ENCODE data around the gene AP1B1.

Gene AP1B1

DNA sequence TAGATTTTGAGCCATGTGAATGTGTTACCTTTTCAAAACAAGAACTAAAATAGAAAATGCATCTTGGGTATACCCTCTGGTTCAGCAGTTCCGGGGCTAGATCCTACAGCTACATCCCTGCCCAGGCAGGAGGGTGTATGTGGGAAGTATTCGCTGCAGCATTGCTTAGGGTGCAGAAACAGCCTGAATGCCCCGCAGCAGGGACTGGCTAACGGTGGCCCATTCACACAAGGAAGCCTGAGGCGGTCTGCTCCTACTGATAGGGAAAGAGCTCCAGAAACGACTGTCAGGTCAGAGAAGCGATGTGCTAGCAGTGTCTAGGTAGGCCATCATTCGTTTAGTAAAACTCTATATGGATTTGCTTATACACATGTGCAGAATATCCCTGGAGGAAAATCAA, 63.0 kb downstream of the AP1B1 start:
- Histone ChIP-seq H3K9ac (ENCODE audit: low read depth, low read length) (no peak overlapping the region), H3K27ac (ENCODE audit: low read depth, low read length) (no peak overlapping the region), H3K27me3 (ENCODE audit: control insufficient read depth, insufficient read depth, low read length) (no peaks in the 10 kb centered on the region), H3K4me1 (ENCODE audit: control insufficient read depth, insufficient read depth, low read length) (no peaks in the 10 kb centered on the region), H3K4me3 (ENCODE audit: low read depth, low read length) (no peak overlapping the region), H3K9me3 (ENCODE audit: control insufficient read depth, insufficient read depth, low read length) (no peaks in the 10 kb centered on the region), H3K36me3 (ENCODE audit: control insufficient read depth, insufficient read depth, low read length) (peaks cover 21% of the 10 kb centered on the region)

DNA sequence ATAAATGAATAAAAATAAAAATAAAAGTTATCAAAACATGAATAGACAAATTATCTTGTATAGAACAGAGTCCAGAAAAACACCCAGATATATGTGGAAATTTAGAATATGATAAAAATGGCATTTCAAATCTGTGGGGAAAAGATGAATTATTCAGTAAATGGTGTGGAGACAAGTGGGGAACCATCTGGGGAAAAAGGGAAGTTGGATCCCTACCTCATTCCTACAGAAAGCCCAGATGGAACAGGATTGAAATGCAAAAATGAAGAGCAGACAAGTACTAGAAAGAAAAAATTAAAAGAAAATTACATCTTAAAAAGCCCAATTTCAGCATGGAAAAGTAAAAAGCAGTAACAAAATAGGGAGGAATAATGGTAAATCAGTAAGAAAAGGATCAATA, 64.7 kb downstream of the AP1B1 start:
- Histone ChIP-seq H3K27me3 (ENCODE audit: control insufficient read depth, insufficient read depth, low read length) (no peaks in the 10 kb centered on the region), H3K4me1 (ENCODE audit: control insufficient read depth, insufficient read depth, low read length) (no peaks in the 10 kb centered on the region)

DNA sequence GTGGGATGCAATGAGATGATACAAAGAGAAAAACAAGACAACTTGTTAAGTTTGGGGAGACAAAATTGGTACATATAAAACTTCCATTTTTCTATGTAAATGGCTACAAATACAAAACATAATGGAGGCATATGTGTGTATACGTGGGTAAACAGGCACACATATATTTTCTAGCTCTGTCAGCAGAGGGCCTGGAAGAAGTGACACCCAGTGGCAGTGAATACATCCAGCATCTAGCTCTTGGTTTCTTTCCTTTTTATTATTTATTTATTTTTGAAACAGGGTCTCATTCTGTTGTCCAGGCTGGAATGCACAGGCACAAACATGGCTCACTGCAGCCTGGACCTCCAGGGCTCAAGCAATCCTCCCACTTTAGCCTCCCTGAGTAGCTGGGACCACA, 67.8 kb downstream of the AP1B1 start:
- Histone ChIP-seq H3K9ac (ENCODE audit: low read depth, low read length) (no peak overlapping the region), H3K4me1 (ENCODE audit: control insufficient read depth, insufficient read depth, low read length) (no peaks in the 10 kb centered on the region), H3K27ac (ENCODE audit: low read depth, low read length) (no peak overlapping the region), H3K9me3 (ENCODE audit: control insufficient read depth, insufficient read depth, low read length) (no peaks in the 10 kb centered on the region), H3K4me3 (ENCODE audit: low read depth, low read length) (no peak overlapping the region), H3K36me3 (ENCODE audit: control insufficient read depth, insufficient read depth, low read length) (no peaks in the 10 kb centered on the region), H3K27me3 (ENCODE audit: control insufficient read depth, insufficient read depth, low read length) (peaks cover 19% of the 10 kb centered on the region)

More for the DNA sequence above, 64.7 kb downstream of the AP1B1 start:
- no peaks in the 10 kb centered on the region for H3K9me3 ChIP-seq (ENCODE audit: control insufficient read depth, insufficient read depth, low read length)
- H3K4me3 ChIP-seq (ENCODE audit: low read depth, low read length) = no peak overlapping the region
- H3K27ac ChIP-seq (ENCODE audit: low read depth, low read length) = no peak overlapping the region
- H3K36me3 ChIP-seq (ENCODE audit: control insufficient read depth, insufficient read depth, low read length) = peaks cover 10% of the 10 kb centered on the region
- H3K9ac ChIP-seq (ENCODE audit: low read depth, low read length) = no peak overlapping the region

DNA sequence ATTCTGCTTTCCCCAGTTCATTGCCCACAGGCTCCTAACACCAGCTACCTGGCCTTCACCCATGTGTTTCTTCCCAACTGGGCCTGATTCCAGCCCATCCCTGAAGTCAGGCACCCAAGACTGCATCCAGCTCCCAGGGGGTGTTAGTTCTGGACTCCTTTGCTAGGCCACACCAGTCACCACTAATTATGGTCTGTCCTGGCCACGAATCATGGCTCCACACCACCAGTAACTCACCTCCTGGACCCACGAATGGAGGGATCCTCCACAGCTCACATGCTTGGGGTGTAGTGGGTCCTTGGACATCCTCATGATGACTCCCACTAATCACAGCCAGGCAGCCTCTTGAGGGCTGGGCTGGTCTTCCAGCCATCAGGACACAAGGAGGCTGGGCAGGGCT, 69.3 kb downstream of the AP1B1 start:
- Histone ChIP-seq H3K27ac (ENCODE audit: low read depth, low read length) (no peak overlapping the region), H3K36me3 (ENCODE audit: control insufficient read depth, insufficient read depth, low read length) (no peaks in the 10 kb centered on the region), H3K27me3 (ENCODE audit: control insufficient read depth, insufficient read depth, low read length) (peaks cover 33% of the 10 kb centered on the region), H3K9me3 (ENCODE audit: control insufficient read depth, insufficient read depth, low read length) (no peaks in the 10 kb centered on the region), H3K4me1 (ENCODE audit: control insufficient read depth, insufficient read depth, low read length) (no peaks in the 10 kb centered on the region), H3K9ac (ENCODE audit: low read depth, low read length) (no peak overlapping the region), H3K4me3 (ENCODE audit: low read depth, low read length) (no peak overlapping the region)

DNA sequence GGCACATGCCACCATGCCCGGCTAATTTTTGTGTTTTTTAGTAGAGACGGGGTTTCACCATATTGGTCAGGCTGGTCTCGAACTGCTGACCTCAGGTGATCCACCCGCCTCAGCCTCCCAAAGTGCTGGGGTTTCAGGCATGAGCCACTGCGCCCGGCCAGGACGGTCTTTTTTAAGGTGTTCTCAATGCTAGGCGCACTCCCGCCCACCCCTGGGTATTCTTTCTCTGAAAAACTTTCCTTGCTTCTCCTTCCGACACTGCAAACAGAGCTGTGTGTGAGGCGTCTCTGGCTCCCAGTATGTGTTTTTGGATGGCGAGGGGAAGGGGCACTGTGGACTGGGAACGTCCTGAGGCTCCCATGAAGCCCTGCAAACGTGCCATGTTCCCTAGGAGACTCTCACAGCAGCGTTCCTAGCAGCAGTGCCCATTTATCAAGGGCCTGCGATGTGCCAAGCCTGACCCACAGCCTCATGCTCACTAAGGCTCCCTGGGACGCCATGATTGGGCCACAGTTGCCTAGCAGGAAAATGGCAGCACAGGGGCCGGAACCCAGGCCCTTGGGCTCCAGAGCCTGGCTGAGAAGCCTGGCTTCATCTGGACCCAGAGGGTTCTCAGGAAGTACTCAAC, 70.4 kb downstream of the AP1B1 start:
- no peak overlapping the region for H3K4me3 ChIP-seq (ENCODE audit: low read depth, low read length)
- H3K27me3 ChIP-seq (ENCODE audit: control insufficient read depth, insufficient read depth, low read length) = peaks cover 44% of the 10 kb centered on the region
- H3K36me3 ChIP-seq (ENCODE audit: control insufficient read depth, insufficient read depth, low read length) = no peaks in the 10 kb centered on the region
- no peaks in the 10 kb centered on the region for H3K9me3 ChIP-seq (ENCODE audit: control insufficient read depth, insufficient read depth, low read length)
- no peak overlapping the region for H3K9ac ChIP-seq (ENCODE audit: low read depth, low read length)
- no peaks in the 10 kb centered on the region for H3K4me1 ChIP-seq (ENCODE audit: control insufficient read depth, insufficient read depth, low read length)
- no peak overlapping the region for H3K27ac ChIP-seq (ENCODE audit: low read depth, low read length)

- no peak overlapping the region; the same call in 1 of the 2 replicates for H3K4me3 ChIP-seq (ENCODE audit: low read depth, low read length)
- H3K4me1 ChIP-seq (ENCODE audit: control insufficient read depth, insufficient read depth, low read length) = no peaks in the 10 kb centered on the region
- H3K36me3 ChIP-seq (ENCODE audit: control insufficient read depth, insufficient read depth, low read length) = no peaks in the 10 kb centered on the region
- H3K9ac ChIP-seq (ENCODE audit: low read depth, low read length) = no peak overlapping the region
- H3K27me3 ChIP-seq (ENCODE audit: control insufficient read depth, insufficient read depth, low read length) = peaks cover 46% of the 10 kb centered on the region
- H3K27ac ChIP-seq (ENCODE audit: low read depth, low read length) = no peak overlapping the region
- no peaks in the 10 kb centered on the region for H3K9me3 ChIP-seq (ENCODE audit: control insufficient read depth, insufficient read depth, low read length)
Observed at GRCh38 chr22:29316141-29316828, 72.1 kb downstream of the AP1B1 start.

GRCh38 chr22:29315286-29316140, 72.9 kb downstream of the AP1B1 start, which contains the start of gene RASL10A:
RASL10A (minus strand) TSS chr22:29315697; CDS start chr22:29315246, 451 bp downstream.
- peaks cover 6% of the 10 kb centered on the region; the same call in 1 of the 2 replicates for H3K4me1 ChIP-seq (ENCODE audit: control insufficient read depth, insufficient read depth, low read length)
- peaks cover 46% of the 10 kb centered on the region for H3K27me3 ChIP-seq (ENCODE audit: control insufficient read depth, insufficient read depth, low read length)
- H3K9ac ChIP-seq (ENCODE audit: low read depth, low read length) = no peak within 1 kb of the TSS
- H3K36me3 ChIP-seq (ENCODE audit: control insufficient read depth, insufficient read depth, low read length) = no peaks in the 10 kb centered on the region
- H3K27ac ChIP-seq (ENCODE audit: low read depth, low read length) = no peak within 1 kb of the TSS
- H3K4me3 ChIP-seq (ENCODE audit: low read depth, low read length) = peak within 1 kb of the TSS; percentile 40; the same call in 1 of the 2 replicates
- H3K9me3 ChIP-seq (ENCODE audit: control insufficient read depth, insufficient read depth, low read length) = no peaks in the 10 kb centered on the region

DNA sequence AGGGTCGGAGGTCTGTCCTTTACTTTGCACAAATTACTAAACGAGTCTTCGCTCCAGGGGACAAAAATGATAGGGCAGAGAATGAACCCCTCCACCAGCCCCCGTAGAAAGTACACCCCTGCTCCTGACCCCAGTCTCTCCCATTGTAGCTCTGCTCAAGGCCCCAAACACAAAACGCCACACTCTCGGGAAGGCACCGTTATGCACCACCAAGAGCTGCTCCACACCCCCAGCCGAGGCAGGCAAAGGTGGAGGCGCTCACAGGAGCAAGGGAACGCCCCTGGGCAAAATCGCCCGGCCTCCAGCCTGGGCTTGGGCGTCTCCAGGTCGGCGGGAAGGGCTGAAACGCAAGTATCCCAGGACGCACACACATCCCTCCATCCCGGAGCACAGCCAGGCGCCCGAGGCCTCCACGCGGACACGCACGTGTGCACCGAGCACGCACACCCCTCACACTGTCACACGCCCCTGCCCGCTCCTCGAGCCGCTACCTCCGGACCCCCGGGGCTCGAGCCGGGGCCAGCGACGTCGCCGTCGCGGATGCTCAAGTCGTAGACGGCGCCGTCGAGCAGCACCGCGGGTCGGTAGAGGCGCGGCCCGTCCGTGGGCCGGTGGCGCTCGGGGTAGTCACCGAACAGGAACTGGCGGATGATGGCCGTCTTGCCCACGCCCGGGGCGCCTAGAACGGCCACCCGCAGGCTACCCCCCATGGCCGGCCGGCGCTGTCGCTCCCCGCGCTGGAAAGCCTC, 73.7 kb downstream of the AP1B1 start:
- H3K36me3 ChIP-seq (ENCODE audit: control insufficient read depth, insufficient read depth, low read length) = no peaks in the 10 kb centered on the region
- H3K4me3 ChIP-seq (ENCODE audit: low read depth, low read length) = peak overlapping the region; percentile 37; the same call in 1 of the 2 replicates
- H3K9me3 ChIP-seq (ENCODE audit: control insufficient read depth, insufficient read depth, low read length) = no peaks in the 10 kb centered on the region
- peaks cover 46% of the 10 kb centered on the region for H3K27me3 ChIP-seq (ENCODE audit: control insufficient read depth, insufficient read depth, low read length)
- no peak overlapping the region for H3K9ac ChIP-seq (ENCODE audit: low read depth, low read length)
- H3K27ac ChIP-seq (ENCODE audit: low read depth, low read length) = no peak overlapping the region
- peaks cover 6% of the 10 kb centered on the region; the same call in 1 of the 2 replicates for H3K4me1 ChIP-seq (ENCODE audit: control insufficient read depth, insufficient read depth, low read length)

GRCh38 chr22:29313576-29314466, 74.5 kb downstream of the AP1B1 start:
- Histone ChIP-seq H3K9ac (ENCODE audit: low read depth, low read length) (no peak overlapping the region), H3K9me3 (ENCODE audit: control insufficient read depth, insufficient read depth, low read length) (no peaks in the 10 kb centered on the region), H3K4me3 (ENCODE audit: low read depth, low read length) (no peak overlapping the region), H3K27me3 (ENCODE audit: control insufficient read depth, insufficient read depth, low read length) (peaks cover 46% of the 10 kb centered on the region), H3K4me1 (ENCODE audit: control insufficient read depth, insufficient read depth, low read length) (peaks cover 6% of the 10 kb centered on the region; the same call in 1 of the 2 replicates), H3K36me3 (ENCODE audit: control insufficient read depth, insufficient read depth, low read length) (no peaks in the 10 kb centered on the region), H3K27ac (ENCODE audit: low read depth, low read length) (no peak overlapping the region)

Measured in HUES48 (cell line).